CD4-positive, CD25-positive, alpha-beta regulatory T cell (primary cell): ENCODE results near the gene CSNK1E. TPM values are rescaled to one million over a fixed set of nuclear protein-coding genes. Genes with fewer than 3 reads are reported as not detected.
A peak's percentile ranks its signal among the peaks of the same experiment; 100 is the strongest.

Source experiments
- ATAC-seq, 2 donors: fragments of 150-1000 bp; cut with Tn5 transposase; one replicate each; pipeline ENCODE4 v1.10.0; 2021; ENCODE audit warnings: low read depth in 2 of 2, moderate number of reproducible peaks in 2 of 2, moderate library complexity in 1 of 2
- DNase-seq, 3 donors: peaks; one replicate each; pipeline versions ENCODE4 v3.0.0 to v3.0.0-alpha.2; 2012 to 2022; ENCODE audit warnings: mixed read lengths in 1 of 3
- H3K27ac ChIP-seq: one replicate; pipeline ENCODE4 v1.7.0; 2013; ENCODE audit warnings: mild to moderate bottlenecking, low read length; ENCODE audit not compliant: insufficient read depth, poor library complexity, severe bottlenecking
- H3K27me3 ChIP-seq: one replicate; pipeline ENCODE4 v1.7.0; 2013; ENCODE audit warnings: low read length; ENCODE audit not compliant: control insufficient read depth, insufficient read depth
- H3K36me3 ChIP-seq: one replicate; pipeline ENCODE4 v1.7.0; 2013; ENCODE audit warnings: mild to moderate bottlenecking, low read length, moderate library complexity; ENCODE audit not compliant: control insufficient read depth, insufficient read depth
- H3K4me1 ChIP-seq: 2 replicates; pipeline ENCODE4 v1.7.0; 2013; ENCODE audit warnings: mild to moderate bottlenecking, low read length; ENCODE audit not compliant: insufficient read depth, control insufficient read depth, poor library complexity, severe bottlenecking
- H3K4me3 ChIP-seq: one replicate; pipeline ENCODE4 v1.7.0; 2013; ENCODE audit warnings: low read depth, mild to moderate bottlenecking, low read length, moderate library complexity
- H3K9me3 ChIP-seq, 2 experiments: 1 replicate in 1 of 2; 2 replicates in 1 of 2; pipeline ENCODE4 v1.7.0; 2013; ENCODE audit warnings: low read length in 2 of 2, mild to moderate bottlenecking in 1 of 2, moderate library complexity in 1 of 2; ENCODE audit not compliant: control insufficient read depth in 2 of 2
- H3K27ac Mint-ChIP-seq, 3 donors: one replicate each; pipeline ENCODE4 v1.8.0; 2020 to 2022; ENCODE audit warnings: mild to moderate bottlenecking in 3 of 3, mixed read lengths in 3 of 3, moderate library complexity in 2 of 3
- H3K27me3 Mint-ChIP-seq: one replicate; pipeline ENCODE4 v1.8.0; 2022; ENCODE audit warnings: mild to moderate bottlenecking, mixed read lengths
- H3K36me3 Mint-ChIP-seq: one replicate; pipeline ENCODE4 v1.8.0; 2020; ENCODE audit warnings: mixed read lengths
- H3K4me1 Mint-ChIP-seq, 4 donors: one replicate each; pipeline ENCODE4 v1.8.0; 2020 to 2022; ENCODE audit warnings: mixed read lengths in 4 of 4, mild to moderate bottlenecking in 1 of 4
- H3K4me3 Mint-ChIP-seq, 4 donors: one replicate each; pipeline ENCODE4 v1.8.0; 2020 to 2022; ENCODE audit warnings: mild to moderate bottlenecking in 4 of 4, mixed read lengths in 4 of 4, moderate library complexity in 3 of 4
- H3K9me3 Mint-ChIP-seq, 7 donors: one replicate each; pipeline ENCODE4 v1.8.0; 2020 to 2022; ENCODE audit warnings: mixed read lengths in 7 of 7, mild to moderate bottlenecking in 3 of 7, moderate library complexity in 2 of 7
- polyA plus RNA-seq, 4 donors: library from polyadenylated mRNA; unstranded; fragments of 300-500 nt; fragmentation: Illumina TruSeq; gene quantifications; one replicate each; pipeline ENCODE4 v1.2.3, GENCODE V29; 2021
- total RNA-seq: library from RNA; stranded (reverse); gene quantifications from one replicate; pipeline ENCODE4 v1.2.3, GENCODE V29; 2022

Gene CSNK1E
- total and polyA plus RNA-seq, 5 donors from 2014 or later = 7.4 to 154 (median 10.8) TPM

DNA sequence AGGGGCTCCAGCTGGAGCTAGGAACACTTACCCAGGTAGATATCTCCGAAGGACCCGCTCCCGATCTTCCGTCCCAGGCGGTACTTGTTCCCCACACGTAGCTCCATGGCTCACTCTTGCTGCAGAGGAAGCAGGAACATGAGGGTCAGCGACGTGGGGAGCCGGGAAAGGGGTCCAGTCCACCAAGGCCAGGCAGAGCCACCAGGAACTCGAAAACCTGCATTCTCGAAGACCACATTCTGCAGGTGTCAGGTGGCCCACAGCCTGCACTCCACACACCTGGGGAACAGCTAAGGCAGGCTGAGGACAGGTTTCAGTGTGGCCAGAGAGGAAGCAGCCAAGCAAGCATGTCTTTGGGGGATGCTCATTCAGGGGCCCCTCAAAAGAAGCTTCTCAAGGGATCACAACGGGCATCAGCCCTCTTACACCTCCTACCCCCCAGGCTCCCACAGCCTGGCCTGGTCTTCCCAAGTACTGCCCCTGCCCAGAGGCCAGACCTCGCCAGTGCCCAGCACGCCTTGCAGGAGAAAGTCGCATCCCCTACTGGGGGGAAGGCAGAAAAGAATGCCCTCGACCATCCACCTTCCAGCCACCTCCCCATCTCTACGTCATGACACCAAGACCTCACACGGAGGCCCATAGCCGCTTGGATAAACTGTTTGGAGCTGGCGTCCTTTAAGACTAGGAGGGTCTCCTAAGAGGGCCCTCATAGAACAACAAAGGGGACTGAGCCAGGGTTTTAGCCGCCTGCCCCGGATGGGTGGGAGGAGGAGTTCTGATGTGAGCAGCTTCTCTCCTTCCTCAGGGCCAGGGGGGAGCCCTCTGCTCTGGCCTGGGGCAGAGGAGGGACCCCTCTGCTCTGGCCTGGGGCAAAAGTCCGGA is 2.9 kb downstream of the CSNK1E start:
- Mint-ChIP-seq H3K4me3 (peak overlapping the region; percentile 58 to 97 (median 85)), H3K27ac (peak overlapping the region; percentile 94 to 96 (median 95)), H3K4me1 (peaks cover 4 to 77% (median 38%) of the 10 kb centered on the region in 4 donors), H3K27me3 (no peaks in the 10 kb centered on the region), H3K36me3 (peaks cover 3% of the 10 kb centered on the region), H3K9me3 (no peaks in the 10 kb centered on the region)
- Histone ChIP-seq H3K27me3 (no peaks in the 10 kb centered on the region), H3K9me3 (no peaks in the 10 kb centered on the region), H3K27ac (peak overlapping the region; percentile 88), H3K4me1 (peaks cover 52% of the 10 kb centered on the region), H3K4me3 (no peak overlapping the region), H3K36me3 (peaks cover 10% of the 10 kb centered on the region)
- ATAC-seq (no peak), DNase-seq (peak in 1 of 3 donors; percentile 13)

DNA sequence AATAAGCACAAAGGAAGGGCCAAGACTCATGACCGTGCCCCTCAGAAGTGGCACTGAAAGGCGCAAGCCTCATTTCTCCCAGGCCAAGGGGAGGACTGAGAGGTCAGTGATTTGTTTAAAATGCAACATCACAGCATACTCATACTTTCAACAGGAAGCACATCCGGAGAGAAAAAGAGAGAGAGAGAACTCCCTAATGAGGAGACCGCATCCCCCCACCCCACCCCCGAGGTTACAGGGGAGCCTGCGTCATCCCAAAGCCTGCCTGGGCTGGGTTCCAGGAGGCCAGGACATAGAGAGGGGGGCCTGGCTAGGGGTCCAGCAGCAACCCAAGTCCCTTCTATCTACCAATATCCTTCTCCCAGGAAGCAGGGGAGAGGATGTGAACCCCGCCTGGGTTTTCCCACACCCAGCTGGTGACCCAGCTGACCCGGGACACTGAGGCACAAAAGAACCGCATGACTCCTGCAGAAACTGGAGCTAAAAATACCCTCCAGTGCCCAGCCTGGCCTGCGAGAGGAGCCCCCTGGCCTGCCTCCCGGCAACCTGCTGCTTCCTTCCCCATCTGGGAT is 3.8 kb downstream of the CSNK1E start:
- Histone ChIP-seq H3K4me3 (no peak overlapping the region), H3K4me1 (peaks cover 52% of the 10 kb centered on the region), H3K27ac (peak overlapping the region; percentile 47), H3K36me3 (peaks cover 10% of the 10 kb centered on the region), H3K9me3 (no peaks in the 10 kb centered on the region), H3K27me3 (no peaks in the 10 kb centered on the region)
- no peaks in the 10 kb centered on the region for H3K9me3 Mint-ChIP-seq
- H3K4me1 Mint-ChIP-seq = peaks cover 4 to 81% (median 40%) of the 10 kb centered on the region in 4 donors
- peak overlapping the region; percentile 21 to 94 (median 65) for H3K27ac Mint-ChIP-seq
- H3K4me3 Mint-ChIP-seq = peak overlapping the region; percentile 59 to 76 (median 62)
- H3K36me3 Mint-ChIP-seq = peaks cover 3% of the 10 kb centered on the region
- DNase-seq (peak in 1 of 3 donors; percentile 35), ATAC-seq (no peak)
- H3K27me3 Mint-ChIP-seq = no peaks in the 10 kb centered on the region

DNA sequence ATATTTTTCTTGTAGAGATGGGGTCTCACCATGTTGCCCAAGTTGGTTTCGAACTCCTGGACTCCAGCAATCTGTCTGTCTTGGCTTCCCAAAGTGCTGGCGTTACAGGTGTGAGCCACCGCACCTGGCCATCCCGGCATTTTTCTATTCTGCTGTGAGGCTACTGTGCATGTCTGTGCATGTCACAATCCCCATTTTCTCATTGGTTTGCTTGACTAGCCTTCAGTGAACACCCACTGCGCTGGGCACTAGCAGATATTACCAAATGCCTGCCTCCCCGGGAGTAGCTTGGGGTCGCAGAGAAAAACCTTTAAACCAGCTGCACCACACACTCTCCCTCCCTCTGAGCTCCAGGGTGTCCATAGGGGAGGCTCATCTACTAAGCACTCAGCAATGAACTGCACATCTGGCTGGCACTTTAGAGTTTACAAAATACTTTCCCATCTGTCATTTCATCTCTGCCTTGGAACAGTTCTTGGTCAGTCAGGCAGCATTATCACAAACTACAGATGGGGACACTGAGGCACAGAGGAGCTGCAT is 4.9 kb downstream of the CSNK1E start:
- H3K4me1 ChIP-seq = peaks cover 44% of the 10 kb centered on the region
- H3K4me1 Mint-ChIP-seq = peaks cover 4 to 83% (median 43%) of the 10 kb centered on the region in 4 donors
- peak overlapping the region in 1 of 4 donors; percentile 58 for H3K4me3 Mint-ChIP-seq
- no peaks in the 10 kb centered on the region for H3K9me3 ChIP-seq
- H3K27ac ChIP-seq = no peak overlapping the region
- peak overlapping the region in 2 of 3 donors; percentile 65 to 94 for H3K27ac Mint-ChIP-seq
- peaks cover 10% of the 10 kb centered on the region for H3K36me3 ChIP-seq
- H3K36me3 Mint-ChIP-seq = peaks cover 3% of the 10 kb centered on the region
- ATAC-seq (no peak), DNase-seq (no peak)
- H3K27me3 Mint-ChIP-seq = no peaks in the 10 kb centered on the region
- H3K27me3 ChIP-seq = no peaks in the 10 kb centered on the region
- no peak overlapping the region for H3K4me3 ChIP-seq
- no peaks in the 10 kb centered on the region for H3K9me3 Mint-ChIP-seq

DNA sequence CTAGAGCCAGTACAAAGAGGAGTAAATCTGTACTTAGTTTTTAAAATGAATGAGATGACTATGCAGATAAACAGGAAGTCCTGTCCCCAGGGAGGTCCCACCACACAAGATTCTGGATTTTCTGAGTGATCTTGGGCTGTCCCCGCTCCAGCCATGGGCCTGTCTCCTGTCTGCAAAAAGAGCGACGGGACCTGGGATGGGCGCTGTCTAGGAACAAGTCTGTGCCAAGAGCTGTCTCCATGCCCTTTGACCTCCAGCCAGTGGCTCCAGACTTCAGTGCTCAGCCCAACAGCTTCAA is 6.0 kb downstream of the CSNK1E start:
- Mint-ChIP-seq H3K4me3 (peak overlapping the region in 1 of 4 donors; percentile 58), H3K27ac (peak overlapping the region; percentile 75 to 94 (median 82))
- no peak for ATAC-seq

DNA sequence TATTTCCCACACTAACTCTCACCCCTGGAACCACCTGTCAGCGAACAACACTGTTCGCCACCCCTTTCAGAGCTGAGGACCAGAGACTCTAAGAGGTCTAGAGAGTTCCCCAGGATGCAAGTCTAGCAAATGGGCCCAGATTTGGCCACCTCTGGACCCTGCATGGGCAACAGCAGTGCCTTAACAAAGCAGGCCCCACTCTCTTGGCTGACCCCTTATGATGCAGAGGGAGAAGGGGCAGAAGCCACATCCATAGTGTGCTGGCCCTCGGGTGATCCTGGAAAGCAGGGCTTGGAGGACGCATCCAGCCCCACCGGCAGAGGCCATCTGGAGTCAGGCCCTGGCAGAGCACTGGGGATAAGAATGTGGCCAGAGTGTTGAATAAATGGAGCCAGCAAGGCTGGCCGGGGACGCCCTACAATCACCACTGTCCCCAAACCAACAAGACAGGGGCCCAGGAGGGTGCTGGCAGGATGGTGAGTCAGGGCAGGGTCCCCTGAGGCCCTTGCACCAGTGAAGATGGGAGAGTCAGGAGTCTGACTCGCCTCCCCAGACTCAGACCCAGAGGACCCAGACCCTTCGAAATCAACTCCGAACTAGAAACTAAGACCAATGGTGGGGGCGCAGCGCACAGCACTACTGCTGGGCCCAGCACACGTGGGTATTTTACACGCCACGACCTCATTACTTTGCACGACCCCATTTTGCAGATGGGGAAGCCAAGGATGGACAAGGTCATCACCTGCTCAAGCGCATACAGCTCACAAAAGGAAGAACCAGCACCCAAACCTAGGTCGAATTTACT is 6.5 kb downstream of the CSNK1E start:
- Mint-ChIP-seq H3K4me3 (peak overlapping the region in 1 of 4 donors; percentile 58), H3K36me3 (peaks cover 3% of the 10 kb centered on the region), H3K27me3 (no peaks in the 10 kb centered on the region), H3K4me1 (peaks cover 9 to 89% (median 47%) of the 10 kb centered on the region in 4 donors), H3K9me3 (no peaks in the 10 kb centered on the region), H3K27ac (peak overlapping the region; percentile 54 to 86 (median 75))
- H3K27me3 ChIP-seq = no peaks in the 10 kb centered on the region
- peaks cover 10% of the 10 kb centered on the region for H3K36me3 ChIP-seq
- no peaks in the 10 kb centered on the region for H3K9me3 ChIP-seq
- no peak overlapping the region for H3K27ac ChIP-seq
- peaks cover 39% of the 10 kb centered on the region for H3K4me1 ChIP-seq
- H3K4me3 ChIP-seq = no peak overlapping the region
- no peak for ATAC-seq
- no peak for DNase-seq

More for the DNA sequence above, 6.0 kb downstream of the CSNK1E start:
- Mint-ChIP-seq H3K27me3 (no peaks in the 10 kb centered on the region), H3K4me1 (peaks cover 4 to 89% (median 47%) of the 10 kb centered on the region in 4 donors), H3K9me3 (no peaks in the 10 kb centered on the region), H3K36me3 (peaks cover 3% of the 10 kb centered on the region)
- Histone ChIP-seq H3K4me1 (peaks cover 42% of the 10 kb centered on the region), H3K4me3 (no peak overlapping the region), H3K27ac (no peak overlapping the region), H3K27me3 (no peaks in the 10 kb centered on the region), H3K36me3 (peaks cover 10% of the 10 kb centered on the region), H3K9me3 (no peaks in the 10 kb centered on the region)
- DNase-seq = peak in 1 of 3 donors; percentile 45

DNA sequence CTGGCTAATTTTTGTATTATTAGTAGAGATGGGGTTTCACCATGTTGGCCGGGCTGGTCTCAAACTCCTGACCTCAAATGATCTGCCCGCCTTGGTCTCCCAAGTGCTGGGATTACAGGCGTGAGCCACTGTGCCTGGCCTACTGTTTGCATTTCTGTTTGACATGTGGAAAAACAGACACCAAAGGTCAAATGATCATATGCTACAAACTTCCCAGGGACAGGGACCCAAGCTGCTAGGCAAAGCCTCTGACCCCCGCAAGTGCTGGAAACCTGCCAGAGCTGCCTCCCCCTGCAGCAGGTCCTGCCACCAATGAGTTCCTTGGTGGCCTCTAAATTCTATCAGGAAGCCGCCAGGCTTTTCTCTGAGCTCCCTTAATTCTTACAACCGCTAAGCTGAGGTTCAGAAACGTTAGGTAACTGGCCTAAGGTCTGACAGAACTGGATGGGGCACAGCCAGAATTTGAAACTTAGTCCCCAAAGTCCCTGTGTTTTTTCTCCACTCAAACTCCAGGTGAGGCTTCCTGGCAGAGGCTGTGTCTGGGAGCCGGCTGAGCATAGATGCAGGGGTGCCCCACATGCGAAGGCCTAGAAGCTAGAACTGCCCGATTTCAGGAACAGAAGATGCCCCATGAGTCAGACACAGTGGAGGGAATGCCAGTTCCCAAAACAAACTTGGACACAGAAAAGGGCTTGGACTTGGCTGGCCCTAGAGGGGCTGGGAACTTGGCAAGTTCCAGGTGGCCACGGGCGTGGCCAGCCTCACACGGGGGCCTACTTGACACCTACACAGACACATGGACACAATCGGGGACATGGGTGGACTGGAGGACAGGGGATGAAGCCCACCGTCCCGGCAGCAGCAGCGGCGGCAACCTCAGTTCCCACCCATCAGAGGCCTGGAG is 7.4 kb downstream of the CSNK1E start:
- peaks cover 7% of the 10 kb centered on the region for H3K36me3 Mint-ChIP-seq
- no peak for ATAC-seq
- H3K4me3 Mint-ChIP-seq = peak overlapping the region in 1 of 4 donors; percentile 58
- H3K27me3 Mint-ChIP-seq = no peaks in the 10 kb centered on the region
- peaks cover 15 to 87% (median 45%) of the 10 kb centered on the region in 4 donors for H3K4me1 Mint-ChIP-seq
- H3K27ac ChIP-seq = no peak overlapping the region
- no peak for DNase-seq
- H3K9me3 Mint-ChIP-seq = no peaks in the 10 kb centered on the region
- no peak overlapping the region for H3K4me3 ChIP-seq
- H3K27ac Mint-ChIP-seq = peak overlapping the region; percentile 42 to 93 (median 54)
- H3K4me1 ChIP-seq = peaks cover 37% of the 10 kb centered on the region
- no peaks in the 10 kb centered on the region for H3K9me3 ChIP-seq
- peaks cover 10% of the 10 kb centered on the region for H3K36me3 ChIP-seq
- no peaks in the 10 kb centered on the region for H3K27me3 ChIP-seq
